K562 (cell line): Measurements from ENCODE around the gene RTN4. TPM values are rescaled to one million over a fixed set of nuclear protein-coding genes. Genes with fewer than 3 reads are reported as not detected.

Experiments
- ADNP ChIP-seq: fragments of 200-800 bp; sonication (Bioruptor generic); IDR thresholded peaks from 2 replicates; pipeline ENCODE4 v1.6.1; 2016; ENCODE audit warnings: missing genetic modification characterization, missing compliant biosample characterization
- ARID1B ChIP-seq: fragments of 450-650 bp; IDR thresholded peaks from 2 replicates; pipeline ENCODE4 v1.6.1; 2016; ENCODE audit warnings: antibody characterized with exemption, mild to moderate bottlenecking, inconsistent platforms
- BMI1 ChIP-seq: fragments of 150-350 bp; IDR thresholded peaks from 2 replicates; pipeline ENCODE4 v1.6.1; 2014; ENCODE audit warnings: low read length
- CGGBP1 ChIP-seq: fragments of 250-450 bp; sonication (Bioruptor Pico); IDR thresholded peaks from 2 replicates; pipeline ENCODE4 v1.9.0; 2021; ENCODE audit warnings: mild to moderate bottlenecking
- FOXM1 ChIP-seq, 2 experiments: fragments of 450-650 bp in 1 of 2; sonication (generic) in 1 of 2; formaldehyde crosslinking in 1 of 2; IDR thresholded peaks; 2 replicates each; pipeline versions ENCODE4 v1.6.1 to v1.9.0; 2017 to 2022; ENCODE audit warnings: low read depth in 2 of 2, mild to moderate bottlenecking in 2 of 2, missing genetic modification reagents in 1 of 2, moderate library complexity in 1 of 2
- HDAC3 ChIP-seq: fragments of 450-650 bp; IDR thresholded peaks from 2 replicates; pipeline ENCODE4 v1.6.1; 2018; ENCODE audit warnings: borderline replicate concordance, mild to moderate bottlenecking, moderate library complexity; ENCODE audit not compliant: partially characterized antibody
- HNRNPLL ChIP-seq: fragments of 200-400 bp; formaldehyde crosslinking; IDR thresholded peaks from 2 replicates; pipeline ENCODE4 v1.6.1; 2017; ENCODE audit warnings: low read length, low read depth, mild to moderate bottlenecking; ENCODE audit not compliant: poor library complexity, severe bottlenecking
- MLX ChIP-seq, 2 experiments: fragments of 450-650 bp in 1 of 2; sonication (generic) in 1 of 2; formaldehyde crosslinking; conservative IDR thresholded peaks; 2 replicates each; pipeline versions ENCODE4 v1.4.0 to v1.8.1; 2020 to 2022; ENCODE audit warnings: mild to moderate bottlenecking in 1 of 2, missing genetic modification reagents in 1 of 2
- MXD1 ChIP-seq: fragments of 250-450 bp; sonication (Bioruptor Pico); IDR thresholded peaks from 2 replicates; pipeline ENCODE4 v1.8.0; 2021; ENCODE audit warnings: borderline replicate concordance, mild to moderate bottlenecking, moderate library complexity; ENCODE audit not compliant: poor library complexity, severe bottlenecking
- POLR2AphosphoS5 ChIP-seq: IDR thresholded peaks from 2 replicates; pipeline ENCODE4 v1.6.1; 2011; ENCODE audit warnings: mild to moderate bottlenecking, low read depth, low read length, moderate library complexity; ENCODE audit not compliant: control insufficient read depth, insufficient read depth
- RAD51 ChIP-seq: fragments of 450-650 bp; IDR thresholded peaks from 2 replicates; pipeline ENCODE4 v1.7.1; 2016; ENCODE audit warnings: low read depth, mild to moderate bottlenecking, borderline replicate concordance
- RBFOX2 ChIP-seq: fragments of 200-400 bp; formaldehyde crosslinking; IDR thresholded peaks from 2 replicates; pipeline ENCODE4 v1.6.1; 2017; ENCODE audit warnings: low read depth, mild to moderate bottlenecking, low read length, moderate library complexity
- RBM15 ChIP-seq: fragments of 200-400 bp; formaldehyde crosslinking; IDR thresholded peaks from 2 replicates; pipeline ENCODE4 v1.6.1; 2018; ENCODE audit warnings: mild to moderate bottlenecking, low read length, moderate library complexity; ENCODE audit not compliant: insufficient read depth
- SIX5 ChIP-seq, 2 experiments: IDR thresholded peaks; 2 replicates each; pipeline ENCODE4 v1.6.1; 2011; ENCODE audit warnings: low read length in 2 of 2, borderline replicate concordance in 1 of 2, low read depth in 1 of 2, mild to moderate bottlenecking in 1 of 2, moderate library complexity in 1 of 2; ENCODE audit not compliant: insufficient read depth in 1 of 2
- SPI1 ChIP-seq: IDR thresholded peaks from 2 replicates; pipeline ENCODE4 v1.6.1; 2011; ENCODE audit warnings: low read depth, low read length, control low read depth, borderline replicate concordance
- SUPT5H ChIP-seq: fragments of 450-650 bp; IDR thresholded peaks from 2 replicates; pipeline ENCODE4 v1.6.1; 2016
- TBP ChIP-seq: optimal IDR thresholded peaks from 2 replicates; pipeline ENCODE3; 2011; ENCODE audit warnings: low read depth, low read length, improper control_type of control experiment
- TCF7L2 ChIP-seq: fragments of 150-350 bp; IDR thresholded peaks from 2 replicates; pipeline ENCODE4 v1.6.1; 2016; ENCODE audit warnings: low read depth, mild to moderate bottlenecking, low read length, moderate library complexity
- TRIM24 ChIP-seq, 2 experiments: fragments of 450-650 bp; IDR thresholded peaks; 2 replicates each; pipeline ENCODE4 v1.6.1; 2016
- YBX1 ChIP-seq: fragments of 450-650 bp; IDR thresholded peaks from 2 replicates; pipeline ENCODE4 v1.7.1; 2016; ENCODE audit warnings: mild to moderate bottlenecking
- ZBTB34 ChIP-seq: fragments of 250-450 bp; sonication (Bioruptor Pico); IDR thresholded peaks from 2 replicates; pipeline ENCODE4 v1.8.0; 2021; ENCODE audit warnings: mild to moderate bottlenecking, moderate library complexity
- ZBTB49 ChIP-seq: sonication (generic); formaldehyde crosslinking; IDR thresholded peaks from 2 replicates; pipeline ENCODE4 v1.8.0; 2022; ENCODE audit warnings: missing genetic modification reagents, mild to moderate bottlenecking, borderline replicate concordance
- polyA plus RNA-seq, 8 experiments: library from polyadenylated mRNA; depleted of rRNA in 4 of 8; stranded (reverse) in 5 of 8; unstranded in 3 of 8; fragments of >200 nt; fragmentation: Nextera tagmentation in 2 of 8; fragmentation: Illumina TruSeq in 1 of 8; extraction: Ambion mirVana in 2 of 8; extraction: Trizol in 1 of 8; gene quantifications; 2 replicates each; pipeline versions ENCODE4 v1.2.1 to v1.2.3, GENCODE V29; 2011 to 2014; ENCODE audit warnings: inconsistent platforms in 1 of 8, missing spikeins in 1 of 8
- total RNA-seq, 7 experiments: library from RNA; depleted of rRNA in 6 of 7; stranded (reverse); fragments of >200 nt in 6 of 7; fragmentation: Illumina TruSeq in 2 of 7; extraction: Trizol in 2 of 7; gene quantifications; 2 replicates each; pipeline versions ENCODE4 v1.2.1 to v1.2.3, GENCODE V29; 2011 to 2021; ENCODE audit warnings: low replicate concordance in 1 of 7

RTN4 gene
- total and polyA plus RNA-seq, 9 of the 15 experiments (the other 6 are each of a cell fraction or from before 2014, with no cell fraction given): 73.0 to 248 (median 116) TPM

GRCh38 chr2:54955358-54956110 is 94.7 kb downstream of the RTN4 start (continued):
- TF ChIP-seq ZBTB49 (CRISPR knock-in tag): no peak
- TF ChIP-seq TBP: peak; percentile 80
- TF ChIP-seq POLR2AphosphoS5: peak; percentile 61
- TF ChIP-seq RAD51: no peak
- no peak for TF ChIP-seq MXD1
- no peak for TF ChIP-seq TCF7L2
- no peak for TF ChIP-seq MLX (CRISPR knock-in tag; conservative IDR thresholded peaks at IDR 0.05)
- 0 out of 4 replicates have a peak, but pooled peaks of 1 of the 2 experiments have one; percentile 10 for TF ChIP-seq TRIM24 (IDR thresholded peaks at IDR 0.05)
- TF ChIP-seq RBFOX2: no peak
- TF ChIP-seq BMI1: no peak
- no peak for TF ChIP-seq SPI1
- peak; percentile 34 for TF ChIP-seq HDAC3
- peak; percentile 77 for TF ChIP-seq ARID1B
- no peak for TF ChIP-seq ZBTB34
- TF ChIP-seq ADNP (tag): no peak
- no peak for TF ChIP-seq HNRNPLL
- TF ChIP-seq YBX1: no peak
- no peak for TF ChIP-seq RBM15
- TF ChIP-seq FOXM1 (IDR thresholded peaks at IDR 0.05; ENCODE audit: low read depth): no peak
- no peak for TF ChIP-seq FOXM1 (CRISPR knock-in tag; IDR thresholded peaks at IDR 0.05; ENCODE audit: low read depth)
- TF ChIP-seq SUPT5H: peak; percentile 64
- TF ChIP-seq SIX5 (IDR thresholded peaks at IDR 0.05; ENCODE audit: borderline replicate concordance in 1 of 2, insufficient read depth in 1 of 2, low read depth in 1 of 2, low read length in 2 of 2): no peak
- no peak for TF ChIP-seq CGGBP1
